GM10248 (cell line): ENCODE measurements around the gene CD164.

Source experiments
- CTCF ChIA-PET: fragments of 300-600 bp; sonication (Branson Sonifier 250); formaldehyde crosslinking; extraction: SDS; loops from one replicate; lab custom pipeline; 2021; ENCODE audit warnings: antibody characterized with exemption; lab: Yijun Ruan, JAX
- POLR2A ChIA-PET: fragments of 350-650 bp; sonication (Branson Sonifier 250); formaldehyde crosslinking; extraction: SDS; loops from one replicate; lab custom pipeline; 2020; ENCODE audit warnings: antibody characterized with exemption; lab: Yijun Ruan, JAX
- DNase-seq: peaks from one replicate; pipeline ENCODE4 v3.0.0; 2012; ENCODE audit errors: extremely low spot score
- TF ChIP-seq, protein P1 (sequence below): IDR thresholded peaks from 2 replicates; pipeline ENCODE4 v1.5.1; 2012; ENCODE audit warnings: mild to moderate bottlenecking, low read depth; ENCODE audit errors: extremely low read depth, missing control alignments, control extremely low read depth

The CD164 gene

DNA sequence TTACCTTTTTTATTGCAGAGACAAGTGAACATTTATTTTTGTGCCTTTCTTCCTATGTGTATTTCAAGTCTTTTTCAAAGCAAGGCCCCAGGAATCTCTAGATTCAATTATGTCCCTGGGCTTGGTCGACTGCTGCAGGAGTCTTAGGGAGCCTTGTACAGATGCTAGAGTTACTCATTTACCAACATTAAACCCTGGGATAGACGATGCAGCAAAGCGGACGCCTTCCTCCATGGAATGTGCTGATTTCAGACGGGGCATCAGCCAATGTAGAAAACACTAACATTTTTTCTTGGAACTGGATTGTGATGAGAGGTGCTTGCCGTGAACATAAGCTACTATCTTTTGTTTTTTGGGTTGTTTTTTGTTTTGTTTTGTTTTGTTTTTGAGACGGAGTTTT is 55.9 kb downstream of the CD164 start:
- DNase-seq = no peak
- POLR2A ChIA-PET = no interaction called here
- CTCF ChIA-PET = no interaction called here
- TF ChIP-seq, protein P1, sequence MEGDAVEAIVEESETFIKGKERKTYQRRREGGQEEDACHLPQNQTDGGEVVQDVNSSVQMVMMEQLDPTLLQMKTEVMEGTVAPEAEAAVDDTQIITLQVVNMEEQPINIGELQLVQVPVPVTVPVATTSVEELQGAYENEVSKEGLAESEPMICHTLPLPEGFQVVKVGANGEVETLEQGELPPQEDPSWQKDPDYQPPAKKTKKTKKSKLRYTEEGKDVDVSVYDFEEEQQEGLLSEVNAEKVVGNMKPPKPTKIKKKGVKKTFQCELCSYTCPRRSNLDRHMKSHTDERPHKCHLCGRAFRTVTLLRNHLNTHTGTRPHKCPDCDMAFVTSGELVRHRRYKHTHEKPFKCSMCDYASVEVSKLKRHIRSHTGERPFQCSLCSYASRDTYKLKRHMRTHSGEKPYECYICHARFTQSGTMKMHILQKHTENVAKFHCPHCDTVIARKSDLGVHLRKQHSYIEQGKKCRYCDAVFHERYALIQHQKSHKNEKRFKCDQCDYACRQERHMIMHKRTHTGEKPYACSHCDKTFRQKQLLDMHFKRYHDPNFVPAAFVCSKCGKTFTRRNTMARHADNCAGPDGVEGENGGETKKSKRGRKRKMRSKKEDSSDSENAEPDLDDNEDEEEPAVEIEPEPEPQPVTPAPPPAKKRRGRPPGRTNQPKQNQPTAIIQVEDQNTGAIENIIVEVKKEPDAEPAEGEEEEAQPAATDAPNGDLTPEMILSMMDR = no peak

DNA sequence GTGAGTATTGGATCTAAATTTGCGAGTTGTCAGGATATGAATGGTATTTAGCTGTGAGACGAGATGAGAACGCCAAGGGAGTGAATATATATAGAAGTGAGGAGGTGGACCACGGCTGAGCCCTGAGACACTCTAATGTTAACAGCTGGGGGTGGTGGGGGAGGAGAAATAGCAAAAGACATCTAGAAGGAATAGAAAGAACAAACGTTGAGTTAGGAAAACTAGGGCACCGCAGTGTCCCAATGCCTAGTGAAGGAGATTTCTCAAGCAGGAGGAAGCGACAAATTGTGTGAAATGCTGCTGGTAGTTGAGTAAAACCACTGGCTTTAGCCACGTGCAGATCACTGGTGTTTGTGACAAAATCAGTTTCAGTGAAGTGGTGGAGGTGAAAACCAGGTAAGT is 56.9 kb downstream of the CD164 start:
- CTCF ChIA-PET = interaction anchor here (1.0 kb wide), 1 partner anchor 15 kb away, joined by 4 read pairs; no protein-coding TSS in a partner anchor
- TF ChIP-seq, protein P1 = no peak
- DNase-seq = no peak
- POLR2A ChIA-PET = no interaction called here

DNA sequence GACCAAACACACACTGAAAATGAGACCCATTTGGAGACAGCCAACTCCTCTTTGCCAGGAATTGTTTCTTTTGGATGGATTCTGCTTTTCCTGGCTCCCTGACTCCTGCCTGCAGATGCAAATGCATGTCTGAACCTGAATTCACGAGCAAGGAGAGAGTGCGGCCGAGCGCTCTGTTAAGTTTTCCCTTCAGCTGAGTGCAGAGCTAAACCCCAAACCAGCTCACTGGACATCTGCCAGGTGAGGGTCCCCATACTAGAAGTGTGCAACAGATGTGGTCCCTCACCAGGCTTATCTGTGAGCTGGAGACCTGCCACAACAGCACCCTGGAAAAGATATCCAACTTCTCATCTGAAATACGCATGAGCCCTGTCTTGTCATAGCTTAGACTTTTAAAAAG is 59.0 kb downstream of the CD164 start:
- CTCF ChIA-PET = interaction anchor here (1.5 kb wide), 1 partner anchor 15 kb away, joined by 3 read pairs; no protein-coding TSS in a partner anchor
- POLR2A ChIA-PET = no interaction called here
- TF ChIP-seq, protein P1 = no peak
- DNase-seq = no peak

DNA sequence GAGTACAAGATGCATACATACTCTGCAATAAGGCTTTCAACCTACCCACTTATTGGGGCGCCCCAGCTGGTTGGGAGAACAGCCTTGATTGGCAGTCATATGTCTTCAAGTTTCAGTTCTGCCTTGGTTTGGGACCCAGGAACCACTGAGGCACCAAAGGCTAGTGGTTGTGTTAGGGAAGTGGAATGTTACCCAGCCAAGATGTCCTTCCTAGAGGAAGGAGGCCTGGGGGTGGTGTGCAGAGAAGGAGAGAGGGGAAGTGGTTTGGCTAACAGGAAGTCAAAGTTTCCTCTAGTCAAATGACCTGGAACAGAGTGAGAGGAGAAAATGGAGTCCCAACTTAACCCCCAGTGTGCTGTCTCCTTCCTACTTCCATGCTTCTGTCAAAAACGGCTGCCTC is 59.4 kb downstream of the CD164 start:
- TF ChIP-seq, protein P1 = no peak
- CTCF ChIA-PET = interaction anchor here (1.5 kb wide), 1 partner anchor 14 kb away, joined by 3 read pairs; no protein-coding TSS in a partner anchor

DNA sequence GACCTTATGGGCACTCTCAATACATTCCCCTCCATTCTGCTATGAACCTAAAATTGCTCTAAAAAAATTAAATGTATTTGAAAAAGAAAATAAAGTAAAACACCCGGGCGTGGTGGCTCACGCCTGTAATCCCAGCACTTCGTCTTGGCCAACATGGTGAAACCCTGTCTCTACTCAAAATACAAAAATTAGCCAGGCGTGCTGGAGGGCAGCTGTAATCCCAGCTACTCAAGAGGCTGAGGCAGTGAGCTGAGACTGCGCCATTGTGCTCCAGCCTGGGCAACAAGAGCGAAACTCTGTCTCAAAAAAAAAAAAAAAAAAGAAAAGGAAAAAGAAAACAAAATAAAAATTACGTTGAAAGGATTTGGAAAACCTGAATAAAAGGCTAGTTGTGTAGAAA is 60.5 kb downstream of the CD164 start:
- CTCF ChIA-PET = interaction anchor here (1.4 kb wide), 2 partner anchors 11 to 21 kb away, joined by 3 to 5 read pairs; no protein-coding TSS in a partner anchor
- DNase-seq = no peak
- TF ChIP-seq, protein P1 = no peak
- POLR2A ChIA-PET = no interaction called here

More for the DNA sequence above, 59.4 kb downstream of the CD164 start:
- POLR2A ChIA-PET = no interaction called here
- DNase-seq = no peak

DNA sequence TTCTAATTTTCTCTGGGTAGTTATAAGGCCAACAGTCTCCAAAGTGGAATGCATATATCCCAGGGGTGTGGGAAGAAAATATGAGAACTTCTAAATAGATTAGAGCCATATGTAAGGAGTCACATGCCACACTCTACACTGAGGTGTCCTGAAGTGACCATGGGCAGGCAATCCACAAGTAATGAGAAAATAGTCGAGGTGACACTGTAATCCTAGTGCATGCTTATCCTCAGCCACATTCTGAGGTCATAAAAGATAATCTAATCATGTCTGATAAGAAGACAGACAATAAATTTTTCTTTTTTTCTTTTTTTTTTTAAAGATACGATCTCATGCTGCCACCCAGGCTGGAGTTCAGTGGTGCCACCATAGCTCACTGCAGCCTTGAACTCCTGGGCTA is 62.2 kb downstream of the CD164 start:
- no peak for DNase-seq
- ChIA-PET POLR2A (no interaction called here), CTCF (interaction anchor here (1.3 to 1.4 kb wide), 3 partner anchors 9 to 19 kb away, joined by 3 to 5 read pairs (median 3); no protein-coding TSS in a partner anchor)
- TF ChIP-seq, protein P1 = no peak
